ENCODE measurements around the gene SCAMP3. TPM values are rescaled to one million over a fixed set of nuclear protein-coding genes. Genes with fewer than 3 reads are reported as not detected.

SCAMP3 gene
- total and polyA plus RNA-seq, 2 experiments from 2014 or later, result 80.5 to 135 TPM

- Histone ChIP-seq H3K27ac (no peak overlapping the region), H3K4me1 (ENCODE audit: insufficient read depth) (peaks cover 12% of the 10 kb centered on the region), H2AFZ (no peak overlapping the region), H3F3A (ENCODE audit: insufficient read depth) (peaks cover 56% of the 10 kb centered on the region), H3K9me2 (ENCODE audit: insufficient read depth) (no peaks in the 10 kb centered on the region), H3K9ac (no peak overlapping the region), H3K27me3 (replicated peaks; ENCODE audit: insufficient read depth) (no peaks in the 10 kb centered on the region), H3K4me2 (ENCODE audit: unreplicated experiment) (no peak overlapping the region), H3K9me3 (ENCODE audit: low read depth) (no peaks in the 10 kb centered on the region), H3K4me3 (no peak overlapping the region), H4K20me1 (ENCODE audit: insufficient read depth) (peaks cover 5% of the 10 kb centered on the region), H3K79me2 (ENCODE audit: insufficient read depth) (peaks cover 57% of the 10 kb centered on the region), H3K36me3 (ENCODE audit: low read depth) (peaks cover 54% of the 10 kb centered on the region)
- no peak for TF ChIP-seq EZH2 (IDR thresholded peaks at IDR 0.05; ENCODE audit: insufficient read depth, poor library complexity, severe bottlenecking)
- no peak for TF ChIP-seq EZH2phosphoT487 (IDR thresholded peaks at IDR 0.05; ENCODE audit: insufficient read depth, low read depth)
- DNase-seq, result no peak
- 87 to 88% methylated on average over 21 of the region's 21 CpGs for WGBS, 2 experiments (ENCODE audit: low coverage in 1 of 2, low lambda C conversion rate in 2 of 2, missing lambda C conversion rate in 2 of 2)
- in situ Hi-C loops (cut with MboI), result no loop called here
These were observed 7.2 kb upstream of the SCAMP3 start for GRCh38 chr1:155269381-155269780.

GRCh38 chr1:155268630-155269029, 6.5 kb upstream of the SCAMP3 start:
- peaks cover 61% of the 10 kb centered on the region for H3K36me3 ChIP-seq (ENCODE audit: low read depth)
- H3F3A ChIP-seq (ENCODE audit: insufficient read depth), result peaks cover 63% of the 10 kb centered on the region
- H3K9me2 ChIP-seq (ENCODE audit: insufficient read depth), result no peaks in the 10 kb centered on the region
- in situ Hi-C loops (cut with MboI), result no loop called here
- H4K20me1 ChIP-seq (ENCODE audit: insufficient read depth), result peaks cover 5% of the 10 kb centered on the region
- no peaks in the 10 kb centered on the region for H3K9me3 ChIP-seq (ENCODE audit: low read depth)
- H3K4me2 ChIP-seq (ENCODE audit: unreplicated experiment), result no peak overlapping the region
- 84 to 90% methylated on average over 9 to 21 of the region's 21 CpGs for WGBS, 2 experiments (ENCODE audit: low coverage in 1 of 2, low lambda C conversion rate in 2 of 2, missing lambda C conversion rate in 2 of 2)
- peaks cover 9% of the 10 kb centered on the region for H3K4me1 ChIP-seq (ENCODE audit: insufficient read depth)
- H3K4me3 ChIP-seq, result no peak overlapping the region
- TF ChIP-seq EZH2 (IDR thresholded peaks at IDR 0.05; ENCODE audit: insufficient read depth, poor library complexity, severe bottlenecking) (no peak), EZH2phosphoT487 (IDR thresholded peaks at IDR 0.05; ENCODE audit: insufficient read depth, low read depth) (no peak)
- no peak overlapping the region for H3K27ac ChIP-seq
- H3K9ac ChIP-seq, result no peak overlapping the region
- H2AFZ ChIP-seq, result no peak overlapping the region
- peaks cover 57% of the 10 kb centered on the region for H3K79me2 ChIP-seq (ENCODE audit: insufficient read depth)
- H3K27me3 ChIP-seq (replicated peaks; ENCODE audit: insufficient read depth), result no peaks in the 10 kb centered on the region
- no peak for DNase-seq

GRCh38 chr1:155267373-155267772, 5.2 kb upstream of the SCAMP3 start:
- peak overlapping the region; percentile 24; the same call in 1 of the 2 replicates for H3K9ac ChIP-seq
- 95 to 100% methylated on average over 2 of the region's 2 CpGs for WGBS, 2 experiments (ENCODE audit: low coverage in 1 of 2, low lambda C conversion rate in 2 of 2, missing lambda C conversion rate in 2 of 2)
- no peak for DNase-seq
- in situ Hi-C loops (cut with MboI), result no loop called here
- H3K27me3 ChIP-seq (replicated peaks; ENCODE audit: insufficient read depth), result no peaks in the 10 kb centered on the region
- H3K4me3 ChIP-seq, result no peak overlapping the region
- H2AFZ ChIP-seq, result no peak overlapping the region
- TF ChIP-seq EZH2phosphoT487 (IDR thresholded peaks at IDR 0.05; ENCODE audit: insufficient read depth, low read depth), result no peak
- no peak for TF ChIP-seq EZH2 (IDR thresholded peaks at IDR 0.05; ENCODE audit: insufficient read depth, poor library complexity, severe bottlenecking)
- H3K79me2 ChIP-seq (ENCODE audit: insufficient read depth), result peaks cover 53% of the 10 kb centered on the region
- no peaks in the 10 kb centered on the region for H3K9me3 ChIP-seq (ENCODE audit: low read depth)
- no peaks in the 10 kb centered on the region for H3K9me2 ChIP-seq (ENCODE audit: insufficient read depth)
- no peak overlapping the region for H3K27ac ChIP-seq
- peaks cover 68% of the 10 kb centered on the region for H3K36me3 ChIP-seq (ENCODE audit: low read depth)
- peaks cover 5% of the 10 kb centered on the region for H4K20me1 ChIP-seq (ENCODE audit: insufficient read depth)
- no peak overlapping the region for H3K4me2 ChIP-seq (ENCODE audit: unreplicated experiment)
- H3F3A ChIP-seq (ENCODE audit: insufficient read depth), result peaks cover 71% of the 10 kb centered on the region
- peaks cover 8% of the 10 kb centered on the region for H3K4me1 ChIP-seq (ENCODE audit: insufficient read depth)

GRCh38 chr1:155266553-155266952, 4.4 kb upstream of the SCAMP3 start:
- Histone ChIP-seq H3K79me2 (ENCODE audit: insufficient read depth) (peaks cover 48% of the 10 kb centered on the region), H3K9me3 (ENCODE audit: low read depth) (no peaks in the 10 kb centered on the region), H3K4me1 (ENCODE audit: insufficient read depth) (no peaks in the 10 kb centered on the region; the same call in 1 of the 2 replicates), H3K27ac (no peak overlapping the region), H2AFZ (no peak overlapping the region), H3K27me3 (replicated peaks; ENCODE audit: insufficient read depth) (no peaks in the 10 kb centered on the region), H3K4me2 (ENCODE audit: unreplicated experiment) (no peak overlapping the region), H3K9ac (no peak overlapping the region), H3K36me3 (ENCODE audit: low read depth) (peaks cover 68% of the 10 kb centered on the region), H3K9me2 (ENCODE audit: insufficient read depth) (no peaks in the 10 kb centered on the region), H3K4me3 (no peak overlapping the region), H3F3A (ENCODE audit: insufficient read depth) (peaks cover 69% of the 10 kb centered on the region), H4K20me1 (ENCODE audit: insufficient read depth) (peaks cover 2% of the 10 kb centered on the region; the same call in 1 of the 2 replicates)
- 85 to 87% methylated on average over 6 of the region's 6 CpGs for WGBS, 2 experiments (ENCODE audit: low coverage in 1 of 2, low lambda C conversion rate in 2 of 2, missing lambda C conversion rate in 2 of 2)
- in situ Hi-C loops (cut with MboI), result no loop called here
- TF ChIP-seq EZH2 (IDR thresholded peaks at IDR 0.05; ENCODE audit: insufficient read depth, poor library complexity, severe bottlenecking), result no peak
- no peak for TF ChIP-seq EZH2phosphoT487 (IDR thresholded peaks at IDR 0.05; ENCODE audit: insufficient read depth, low read depth)
- no peak for DNase-seq

- WGBS, 2 experiments (ENCODE audit: low coverage in 1 of 2, low lambda C conversion rate in 2 of 2, missing lambda C conversion rate in 2 of 2), result 94 to 98% methylated on average over 11 of the region's 11 CpGs
- DNase-seq, result no peak
- Histone ChIP-seq H3K4me1 (ENCODE audit: insufficient read depth) (peaks cover 8% of the 10 kb centered on the region), H3K27me3 (replicated peaks; ENCODE audit: insufficient read depth) (no peaks in the 10 kb centered on the region), H3K36me3 (ENCODE audit: low read depth) (peaks cover 49% of the 10 kb centered on the region), H3K9me3 (ENCODE audit: low read depth) (no peaks in the 10 kb centered on the region), H4K20me1 (ENCODE audit: insufficient read depth) (no peaks in the 10 kb centered on the region), H3F3A (ENCODE audit: insufficient read depth) (peaks cover 68% of the 10 kb centered on the region), H3K9me2 (ENCODE audit: insufficient read depth) (no peaks in the 10 kb centered on the region), H3K27ac (peak overlapping the region; percentile 76), H2AFZ (no peak overlapping the region), H3K79me2 (ENCODE audit: insufficient read depth) (peaks cover 38% of the 10 kb centered on the region), H3K9ac (peak overlapping the region; percentile 89), H3K4me2 (ENCODE audit: unreplicated experiment) (no peak overlapping the region), H3K4me3 (no peak overlapping the region)
- TF ChIP-seq EZH2 (IDR thresholded peaks at IDR 0.05; ENCODE audit: insufficient read depth, poor library complexity, severe bottlenecking), result no peak
- TF ChIP-seq EZH2phosphoT487 (IDR thresholded peaks at IDR 0.05; ENCODE audit: insufficient read depth, low read depth), result no peak
- in situ Hi-C loops (cut with MboI), result no loop called here
These were observed 907 bp upstream of the SCAMP3 start for GRCh38 chr1:155263067-155263466.
